ENCODE measurements around the gene DNAJC15. TPM values are rescaled to one million over a fixed set of nuclear protein-coding genes. Genes with fewer than 3 reads are reported as not detected.

DNAJC15 gene
- total and polyA plus RNA-seq, 2 of the 8 experiments (the other 6 are each of a cell fraction or from before 2014, with no cell fraction given) = 5.8 to 20.8 TPM

GRCh38 chr13:43020794-43021193 lies 2.6 kb upstream of the DNAJC15 start (continued):
- TF ChIP-seq HDAC2 (IDR thresholded peaks at IDR 0.05; ENCODE audit: borderline replicate concordance in 1 of 2, low read depth in 2 of 2, low read length in 2 of 2) (no peak), TAF7 (optimal IDR thresholded peaks at IDR 0.05; ENCODE audit: borderline replicate concordance, low read depth, low read length) (no peak), SRF (IDR thresholded peaks at IDR 0.05; ENCODE audit: low read depth, low read length) (no peak), PHF8 (conservative IDR thresholded peaks at IDR 0.05; ENCODE audit: low read depth, low read length) (no peak)
- TF ChIP-seq, protein P1, sequence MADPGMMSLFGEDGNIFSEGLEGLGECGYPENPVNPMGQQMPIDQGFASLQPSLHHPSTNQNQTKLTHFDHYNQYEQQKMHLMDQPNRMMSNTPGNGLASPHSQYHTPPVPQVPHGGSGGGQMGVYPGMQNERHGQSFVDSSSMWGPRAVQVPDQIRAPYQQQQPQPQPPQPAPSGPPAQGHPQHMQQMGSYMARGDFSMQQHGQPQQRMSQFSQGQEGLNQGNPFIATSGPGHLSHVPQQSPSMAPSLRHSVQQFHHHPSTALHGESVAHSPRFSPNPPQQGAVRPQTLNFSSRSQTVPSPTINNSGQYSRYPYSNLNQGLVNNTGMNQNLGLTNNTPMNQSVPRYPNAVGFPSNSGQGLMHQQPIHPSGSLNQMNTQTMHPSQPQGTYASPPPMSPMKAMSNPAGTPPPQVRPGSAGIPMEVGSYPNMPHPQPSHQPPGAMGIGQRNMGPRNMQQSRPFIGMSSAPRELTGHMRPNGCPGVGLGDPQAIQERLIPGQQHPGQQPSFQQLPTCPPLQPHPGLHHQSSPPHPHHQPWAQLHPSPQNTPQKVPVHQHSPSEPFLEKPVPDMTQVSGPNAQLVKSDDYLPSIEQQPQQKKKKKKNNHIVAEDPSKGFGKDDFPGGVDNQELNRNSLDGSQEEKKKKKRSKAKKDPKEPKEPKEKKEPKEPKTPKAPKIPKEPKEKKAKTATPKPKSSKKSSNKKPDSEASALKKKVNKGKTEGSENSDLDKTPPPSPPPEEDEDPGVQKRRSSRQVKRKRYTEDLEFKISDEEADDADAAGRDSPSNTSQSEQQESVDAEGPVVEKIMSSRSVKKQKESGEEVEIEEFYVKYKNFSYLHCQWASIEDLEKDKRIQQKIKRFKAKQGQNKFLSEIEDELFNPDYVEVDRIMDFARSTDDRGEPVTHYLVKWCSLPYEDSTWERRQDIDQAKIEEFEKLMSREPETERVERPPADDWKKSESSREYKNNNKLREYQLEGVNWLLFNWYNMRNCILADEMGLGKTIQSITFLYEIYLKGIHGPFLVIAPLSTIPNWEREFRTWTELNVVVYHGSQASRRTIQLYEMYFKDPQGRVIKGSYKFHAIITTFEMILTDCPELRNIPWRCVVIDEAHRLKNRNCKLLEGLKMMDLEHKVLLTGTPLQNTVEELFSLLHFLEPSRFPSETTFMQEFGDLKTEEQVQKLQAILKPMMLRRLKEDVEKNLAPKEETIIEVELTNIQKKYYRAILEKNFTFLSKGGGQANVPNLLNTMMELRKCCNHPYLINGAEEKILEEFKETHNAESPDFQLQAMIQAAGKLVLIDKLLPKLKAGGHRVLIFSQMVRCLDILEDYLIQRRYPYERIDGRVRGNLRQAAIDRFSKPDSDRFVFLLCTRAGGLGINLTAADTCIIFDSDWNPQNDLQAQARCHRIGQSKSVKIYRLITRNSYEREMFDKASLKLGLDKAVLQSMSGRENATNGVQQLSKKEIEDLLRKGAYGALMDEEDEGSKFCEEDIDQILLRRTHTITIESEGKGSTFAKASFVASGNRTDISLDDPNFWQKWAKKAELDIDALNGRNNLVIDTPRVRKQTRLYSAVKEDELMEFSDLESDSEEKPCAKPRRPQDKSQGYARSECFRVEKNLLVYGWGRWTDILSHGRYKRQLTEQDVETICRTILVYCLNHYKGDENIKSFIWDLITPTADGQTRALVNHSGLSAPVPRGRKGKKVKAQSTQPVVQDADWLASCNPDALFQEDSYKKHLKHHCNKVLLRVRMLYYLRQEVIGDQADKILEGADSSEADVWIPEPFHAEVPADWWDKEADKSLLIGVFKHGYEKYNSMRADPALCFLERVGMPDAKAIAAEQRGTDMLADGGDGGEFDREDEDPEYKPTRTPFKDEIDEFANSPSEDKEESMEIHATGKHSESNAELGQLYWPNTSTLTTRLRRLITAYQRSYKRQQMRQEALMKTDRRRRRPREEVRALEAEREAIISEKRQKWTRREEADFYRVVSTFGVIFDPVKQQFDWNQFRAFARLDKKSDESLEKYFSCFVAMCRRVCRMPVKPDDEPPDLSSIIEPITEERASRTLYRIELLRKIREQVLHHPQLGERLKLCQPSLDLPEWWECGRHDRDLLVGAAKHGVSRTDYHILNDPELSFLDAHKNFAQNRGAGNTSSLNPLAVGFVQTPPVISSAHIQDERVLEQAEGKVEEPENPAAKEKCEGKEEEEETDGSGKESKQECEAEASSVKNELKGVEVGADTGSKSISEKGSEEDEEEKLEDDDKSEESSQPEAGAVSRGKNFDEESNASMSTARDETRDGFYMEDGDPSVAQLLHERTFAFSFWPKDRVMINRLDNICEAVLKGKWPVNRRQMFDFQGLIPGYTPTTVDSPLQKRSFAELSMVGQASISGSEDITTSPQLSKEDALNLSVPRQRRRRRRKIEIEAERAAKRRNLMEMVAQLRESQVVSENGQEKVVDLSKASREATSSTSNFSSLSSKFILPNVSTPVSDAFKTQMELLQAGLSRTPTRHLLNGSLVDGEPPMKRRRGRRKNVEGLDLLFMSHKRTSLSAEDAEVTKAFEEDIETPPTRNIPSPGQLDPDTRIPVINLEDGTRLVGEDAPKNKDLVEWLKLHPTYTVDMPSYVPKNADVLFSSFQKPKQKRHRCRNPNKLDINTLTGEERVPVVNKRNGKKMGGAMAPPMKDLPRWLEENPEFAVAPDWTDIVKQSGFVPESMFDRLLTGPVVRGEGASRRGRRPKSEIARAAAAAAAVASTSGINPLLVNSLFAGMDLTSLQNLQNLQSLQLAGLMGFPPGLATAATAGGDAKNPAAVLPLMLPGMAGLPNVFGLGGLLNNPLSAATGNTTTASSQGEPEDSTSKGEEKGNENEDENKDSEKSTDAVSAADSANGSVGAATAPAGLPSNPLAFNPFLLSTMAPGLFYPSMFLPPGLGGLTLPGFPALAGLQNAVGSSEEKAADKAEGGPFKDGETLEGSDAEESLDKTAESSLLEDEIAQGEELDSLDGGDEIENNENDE (IDR thresholded peaks at IDR 0.05; ENCODE audit: insufficient replicate concordance, low read length) = no peak
